IMR-90 (cell line): Measurements from ENCODE around the gene APOE.

Experiments used
- NFE2L2 ChIP-seq: fragments of 150-350 bp; IDR thresholded peaks from 2 replicates; pipeline ENCODE4 v1.6.1; 2016; ENCODE audit warnings: low read depth, mild to moderate bottlenecking, low read length
- POLR2A ChIP-seq: IDR thresholded peaks from 2 replicates; pipeline ENCODE4 v1.6.1; 2012; ENCODE audit warnings: mild to moderate bottlenecking, low read depth, low read length
- TF ChIP-seq, protein P1 (sequence below): conservative IDR thresholded peaks from 2 replicates; pipeline ENCODE4 v1.5.1; 2012; ENCODE audit warnings: mild to moderate bottlenecking, low read depth, low read length, improper control_type of control experiment

DNA sequence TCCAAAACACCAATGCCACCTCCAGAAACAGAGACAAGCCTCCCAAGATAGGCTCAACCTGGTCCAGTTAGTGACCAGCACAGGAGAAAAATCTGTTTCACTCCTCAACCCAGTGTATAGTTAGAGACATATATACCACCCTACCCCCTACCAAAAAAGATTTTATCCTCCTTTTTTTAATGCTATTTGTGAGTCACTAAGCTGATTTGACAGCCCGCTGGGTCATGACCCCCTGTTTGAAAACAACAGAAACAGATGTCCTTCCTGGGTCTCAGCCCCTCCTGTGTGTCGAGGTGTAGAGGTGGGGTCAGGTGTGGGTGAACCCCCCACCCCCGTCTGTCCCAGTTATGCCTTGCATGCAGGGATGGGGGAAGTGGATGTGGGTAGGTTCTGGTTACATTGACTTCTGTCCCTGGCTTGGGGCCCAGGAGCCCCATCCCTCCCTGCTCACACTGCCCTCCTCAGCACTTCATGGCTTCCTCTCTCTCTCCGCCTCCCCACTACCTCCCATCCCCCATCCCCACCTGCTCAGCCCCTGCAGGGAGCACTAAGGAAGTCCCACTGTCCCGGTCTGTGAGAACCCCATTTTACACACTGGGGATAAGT, 28.6 kb upstream of the APOE start:
- TF ChIP-seq POLR2A (no peak), NFE2L2 (no peak)
- TF ChIP-seq, protein P1, sequence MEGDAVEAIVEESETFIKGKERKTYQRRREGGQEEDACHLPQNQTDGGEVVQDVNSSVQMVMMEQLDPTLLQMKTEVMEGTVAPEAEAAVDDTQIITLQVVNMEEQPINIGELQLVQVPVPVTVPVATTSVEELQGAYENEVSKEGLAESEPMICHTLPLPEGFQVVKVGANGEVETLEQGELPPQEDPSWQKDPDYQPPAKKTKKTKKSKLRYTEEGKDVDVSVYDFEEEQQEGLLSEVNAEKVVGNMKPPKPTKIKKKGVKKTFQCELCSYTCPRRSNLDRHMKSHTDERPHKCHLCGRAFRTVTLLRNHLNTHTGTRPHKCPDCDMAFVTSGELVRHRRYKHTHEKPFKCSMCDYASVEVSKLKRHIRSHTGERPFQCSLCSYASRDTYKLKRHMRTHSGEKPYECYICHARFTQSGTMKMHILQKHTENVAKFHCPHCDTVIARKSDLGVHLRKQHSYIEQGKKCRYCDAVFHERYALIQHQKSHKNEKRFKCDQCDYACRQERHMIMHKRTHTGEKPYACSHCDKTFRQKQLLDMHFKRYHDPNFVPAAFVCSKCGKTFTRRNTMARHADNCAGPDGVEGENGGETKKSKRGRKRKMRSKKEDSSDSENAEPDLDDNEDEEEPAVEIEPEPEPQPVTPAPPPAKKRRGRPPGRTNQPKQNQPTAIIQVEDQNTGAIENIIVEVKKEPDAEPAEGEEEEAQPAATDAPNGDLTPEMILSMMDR = no peak
